Measurements from ENCODE around the gene RBM20.
"Not testable (repeated sequence)": the region's sequence is repeated elsewhere in the genome, so short reads cannot be mapped to it uniquely, and the experiment has no call there.

RBM20 gene

DNA sequence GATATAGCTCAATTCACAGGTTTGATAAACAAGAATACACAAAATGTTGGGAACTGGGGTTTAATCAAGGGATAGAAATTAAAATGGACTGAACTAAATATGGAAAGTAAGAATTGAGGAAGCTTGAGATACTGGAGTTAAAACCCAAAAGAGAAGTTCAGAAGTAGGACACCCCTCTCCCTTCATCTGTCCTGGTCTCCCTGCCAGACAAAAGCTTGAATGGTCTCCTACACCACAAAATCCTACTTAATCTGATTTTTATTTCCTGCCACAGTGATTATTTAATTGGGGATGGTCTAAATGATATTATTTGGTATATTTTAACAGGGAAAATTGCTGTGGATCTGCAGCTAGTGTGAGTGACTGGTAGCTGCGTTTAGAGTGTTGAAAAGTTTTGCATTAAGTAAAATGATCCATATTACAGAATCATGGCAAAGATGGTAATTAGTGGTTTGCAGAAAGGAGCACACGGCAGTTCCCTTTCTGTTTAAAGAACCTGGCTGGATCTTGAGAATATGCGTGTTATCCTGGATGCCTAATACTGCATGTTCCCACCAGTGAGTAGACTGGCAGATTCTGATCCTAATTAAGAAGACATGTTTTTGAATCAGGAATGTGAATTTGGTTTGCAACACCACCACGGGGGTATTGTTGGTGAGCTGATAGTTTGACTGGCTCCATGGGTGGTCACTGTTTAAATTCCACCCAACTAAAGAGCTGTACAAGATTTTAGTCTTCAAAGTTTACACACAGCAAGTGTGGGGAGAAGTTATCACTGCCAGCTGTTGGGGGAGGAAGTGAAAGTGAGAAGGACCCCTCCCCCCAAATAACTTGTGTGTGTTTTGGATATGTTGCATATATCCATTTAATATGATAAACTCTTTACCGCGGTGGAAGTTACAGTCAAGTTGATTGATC lies 5.5 kb downstream of the RBM20 start:
- no peak for DNase-seq (ENCODE audit: low spot score)

DNA sequence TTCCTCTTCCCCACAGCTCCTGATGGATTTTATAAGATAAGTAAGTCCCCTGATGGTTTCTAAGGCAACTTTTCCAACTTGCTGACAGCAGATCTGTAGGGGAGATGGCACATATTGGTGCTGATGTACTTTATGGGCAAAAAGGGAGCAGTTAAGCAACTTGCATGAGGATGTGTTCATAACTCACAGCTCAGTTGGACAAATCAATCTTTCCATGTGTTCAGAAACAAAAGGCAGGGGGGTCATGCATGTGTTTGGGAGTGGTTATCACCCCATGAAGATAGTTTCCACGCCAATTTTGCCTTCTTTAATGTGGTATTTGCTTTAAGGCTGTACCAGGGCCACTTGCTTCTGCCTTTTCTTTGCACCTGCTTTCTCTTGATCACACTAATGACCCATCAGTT lies 6.1 kb downstream of the RBM20 start:
- no peak for DNase-seq (ENCODE audit: low spot score)

GRCh38 chr10:110651044-110651958 lies 7.2 kb downstream of the RBM20 start:
- peak; percentile 93 for DNase-seq (ENCODE audit: low spot score)

- no peak for DNase-seq (ENCODE audit: low spot score)
Measured at GRCh38 chr10:110652475-110653118, 8.5 kb downstream of the RBM20 start.

DNA sequence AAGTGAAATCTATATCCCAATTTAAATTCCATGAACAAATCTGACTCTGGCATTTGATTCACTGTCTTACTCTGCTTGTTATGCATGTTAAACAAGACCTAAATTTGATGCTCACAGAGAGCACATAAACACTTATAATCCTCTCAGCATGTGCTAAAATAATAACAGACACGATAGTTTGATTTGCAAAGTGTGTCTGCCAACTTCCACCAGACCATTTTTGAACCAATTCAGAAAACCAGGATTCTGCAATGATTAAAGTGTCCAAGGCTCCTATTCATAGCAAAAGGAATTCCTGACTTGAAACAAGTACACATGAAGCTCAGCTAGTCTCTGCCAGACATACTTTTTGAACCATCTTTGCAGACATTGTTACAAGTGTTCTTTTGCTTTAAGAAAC lies 11.2 kb downstream of the RBM20 start:
- DNase-seq (ENCODE audit: low spot score): no peak

DNA sequence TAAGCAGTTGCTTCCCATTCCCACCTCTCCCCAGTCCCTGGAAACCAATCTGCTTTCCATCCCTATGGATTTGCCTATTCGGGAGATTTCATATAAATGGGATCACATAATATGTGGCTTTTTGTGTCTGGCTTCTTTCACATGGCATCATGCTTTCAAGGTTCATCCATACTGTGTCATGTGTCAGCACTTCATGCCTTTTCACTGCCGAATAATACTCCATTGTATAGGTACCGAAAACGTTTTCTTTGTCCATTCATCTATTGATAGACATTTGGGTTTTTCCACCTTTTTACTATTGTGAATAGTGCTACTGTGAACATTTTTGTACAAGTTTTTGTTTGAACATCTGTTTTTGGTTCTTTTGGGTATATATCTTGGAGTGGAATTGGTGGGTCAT lies 12.5 kb downstream of the RBM20 start:
- DNase-seq (ENCODE audit: low spot score): no peak

- no peak for DNase-seq (ENCODE audit: low spot score)
Measured at GRCh38 chr10:110657973-110658691, 14.0 kb downstream of the RBM20 start.

GRCh38 chr10:110659558-110659957 lies 15.4 kb downstream of the RBM20 start:
- DNase-seq (ENCODE audit: low spot score): no peak

GRCh38 chr10:110660289-110660688 lies 16.2 kb downstream of the RBM20 start:
- DNase-seq (ENCODE audit: low spot score): not testable (repeated sequence)

GRCh38 chr10:110661292-110661691 lies 17.2 kb downstream of the RBM20 start:
- no peak for DNase-seq (ENCODE audit: low spot score)

- peak; percentile 85 for DNase-seq (ENCODE audit: low spot score)
Measured at GRCh38 chr10:110664483-110665420, 20.6 kb downstream of the RBM20 start.

DNA sequence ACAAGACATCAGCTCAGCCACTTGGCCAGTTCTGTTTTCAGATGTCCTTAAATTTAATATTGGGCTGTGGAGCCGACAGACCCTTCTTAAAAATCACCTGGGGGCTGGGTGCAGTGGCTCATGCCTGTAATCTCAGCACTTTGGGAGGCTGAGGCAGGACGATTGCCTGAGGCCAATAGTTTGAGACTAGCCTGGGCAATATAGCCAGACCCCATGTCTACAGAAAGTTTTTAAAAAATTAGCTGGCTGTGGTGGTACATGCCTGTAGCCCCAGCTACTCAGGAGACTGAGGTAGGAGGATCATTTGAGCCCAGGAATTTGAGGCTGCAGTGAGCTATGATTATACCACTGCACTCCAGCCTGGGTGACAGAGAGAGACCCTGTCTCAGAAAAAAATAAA lies 22.1 kb downstream of the RBM20 start:
- DNase-seq (ENCODE audit: low spot score): not testable (repeated sequence)

DNA sequence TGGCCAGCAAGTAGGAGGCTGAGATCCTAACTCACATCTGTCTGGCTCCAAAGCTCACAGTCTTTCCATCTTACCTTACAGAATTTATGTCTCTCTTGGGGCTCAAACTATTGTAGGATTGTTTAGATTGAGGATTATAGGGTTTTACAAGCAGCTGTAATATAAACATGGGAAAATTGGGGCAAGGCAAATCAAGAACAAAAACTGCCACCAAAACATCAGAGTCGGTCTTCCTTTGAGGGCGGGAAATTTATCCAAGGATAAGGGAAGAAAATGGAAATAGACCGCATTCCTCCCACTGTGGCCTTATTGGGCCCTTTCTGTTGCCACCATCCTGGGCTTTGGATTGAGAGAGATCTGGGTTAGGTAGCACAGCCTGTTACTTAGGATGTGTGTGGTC lies 22.5 kb downstream of the RBM20 start:
- no peak for DNase-seq (ENCODE audit: low spot score)

- DNase-seq (ENCODE audit: low spot score): no peak
Measured at GRCh38 chr10:110667620-110668343, 23.6 kb downstream of the RBM20 start.

DNA sequence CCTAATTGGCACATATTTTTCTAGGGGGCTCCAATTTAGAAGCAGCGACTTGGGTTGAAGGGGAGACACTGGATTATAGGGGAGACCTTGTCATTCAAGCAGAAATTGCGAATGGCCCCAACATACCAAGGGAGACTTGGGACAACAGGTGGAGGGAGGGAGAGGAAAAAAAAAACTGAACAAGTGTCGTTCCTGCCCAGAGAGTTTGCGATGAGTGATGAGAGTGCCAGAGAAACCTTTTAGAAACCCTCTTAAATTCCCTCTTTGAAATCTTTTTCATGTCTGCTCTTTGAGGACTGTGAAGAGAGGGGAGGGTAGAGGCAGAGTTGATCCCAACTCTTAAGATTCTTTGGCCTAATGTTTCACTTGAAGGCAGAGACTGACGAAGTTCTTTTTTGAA lies 24.3 kb downstream of the RBM20 start:
- no peak for DNase-seq (ENCODE audit: low spot score)

GRCh38 chr10:110670335-110670734 lies 26.2 kb downstream of the RBM20 start:
- no peak for DNase-seq (ENCODE audit: low spot score)

DNA sequence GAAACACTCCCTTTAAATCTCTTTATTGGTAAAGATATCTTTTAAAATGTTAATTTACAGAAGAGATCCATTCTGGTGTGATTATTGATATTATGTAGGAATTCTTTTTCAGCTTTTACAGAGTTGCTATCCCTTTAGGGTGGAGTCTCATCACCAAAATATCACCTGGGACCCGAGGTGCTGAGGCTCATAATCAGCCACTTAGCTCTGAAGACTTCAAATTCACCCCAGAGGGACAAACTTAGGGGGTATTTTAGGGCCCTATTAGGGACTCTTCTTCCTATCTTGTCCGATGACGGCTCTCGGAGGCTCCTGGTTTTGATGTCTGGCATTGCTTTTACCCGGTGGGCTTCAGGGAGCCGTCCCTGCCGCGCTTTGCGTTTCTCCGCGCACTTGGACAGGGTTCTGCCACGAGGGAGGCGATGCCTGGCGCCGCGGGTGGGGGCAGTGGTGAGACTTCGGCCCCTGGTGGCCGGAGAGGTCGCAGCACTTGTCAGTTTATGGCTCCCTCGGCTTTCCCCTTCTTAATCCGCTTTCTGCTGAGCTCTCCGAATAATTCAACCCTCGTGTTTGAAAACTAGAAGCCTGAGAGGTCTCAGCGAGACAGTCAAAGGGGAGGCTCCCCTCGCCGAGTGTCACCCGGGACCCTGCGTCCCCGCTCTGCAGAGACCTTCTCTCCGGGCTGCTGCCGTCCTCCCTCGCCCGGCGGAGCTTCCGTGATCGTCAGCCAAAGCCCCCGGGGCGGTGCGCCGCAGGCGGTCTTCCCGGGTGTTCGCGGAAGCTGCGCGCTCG lies 27.8 kb downstream of the RBM20 start:
- DNase-seq (ENCODE audit: low spot score): peak; percentile 59

DNA sequence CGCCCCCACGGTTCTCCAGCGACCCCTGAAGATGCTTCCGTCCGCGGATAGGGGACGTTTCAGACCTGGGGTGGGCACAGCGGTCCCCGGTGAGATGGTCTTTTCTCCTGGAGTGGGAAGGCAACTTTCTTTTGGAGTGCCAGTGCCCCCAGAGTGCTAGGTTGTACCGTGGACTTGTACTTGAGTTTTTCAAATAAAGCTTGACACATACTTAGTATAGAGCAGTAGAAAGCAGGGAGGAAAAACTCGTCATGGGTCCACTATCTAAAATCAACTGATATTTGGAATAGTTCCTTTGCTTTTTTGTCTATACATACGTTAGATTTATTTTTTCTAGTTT lies 28.4 kb downstream of the RBM20 start:
- DNase-seq (ENCODE audit: low spot score): no peak

- DNase-seq (ENCODE audit: low spot score): no peak
Measured at GRCh38 chr10:110676016-110676415, 31.9 kb downstream of the RBM20 start.
